Neuron (in vitro differentiated cells): Measurements from ENCODE around the gene FAM107B.
"Not testable (repeated sequence)": the region's sequence is repeated elsewhere in the genome, so short reads cannot be mapped to it uniquely, and the experiment has no call there.

Source experiments
- H2AFZ ChIP-seq: one replicate; pipeline ENCODE4 v1.6.1; 2013; ENCODE audit warnings: low read depth, mild to moderate bottlenecking, inconsistent platforms, low read length, moderate library complexity
- H3K27me3 ChIP-seq: one replicate; pipeline ENCODE4 v1.6.1; 2013; ENCODE audit warnings: low read length; ENCODE audit not compliant: insufficient read depth
- H3K36me3 ChIP-seq: one replicate; pipeline ENCODE4 v1.6.1; 2013; ENCODE audit warnings: low read length; ENCODE audit not compliant: insufficient read depth
- H3K4me1 ChIP-seq: one replicate; pipeline ENCODE4 v1.6.1; 2013; ENCODE audit warnings: low read length; ENCODE audit not compliant: insufficient read depth
- H3K4me3 ChIP-seq: 2 replicates; pipeline ENCODE4 v1.5.1; 2013; ENCODE audit warnings: mild to moderate bottlenecking, low read length, moderate library complexity
- H3K9me3 ChIP-seq: one replicate; pipeline ENCODE4 v1.6.1; 2013; ENCODE audit warnings: low read length

Gene FAM107B

DNA sequence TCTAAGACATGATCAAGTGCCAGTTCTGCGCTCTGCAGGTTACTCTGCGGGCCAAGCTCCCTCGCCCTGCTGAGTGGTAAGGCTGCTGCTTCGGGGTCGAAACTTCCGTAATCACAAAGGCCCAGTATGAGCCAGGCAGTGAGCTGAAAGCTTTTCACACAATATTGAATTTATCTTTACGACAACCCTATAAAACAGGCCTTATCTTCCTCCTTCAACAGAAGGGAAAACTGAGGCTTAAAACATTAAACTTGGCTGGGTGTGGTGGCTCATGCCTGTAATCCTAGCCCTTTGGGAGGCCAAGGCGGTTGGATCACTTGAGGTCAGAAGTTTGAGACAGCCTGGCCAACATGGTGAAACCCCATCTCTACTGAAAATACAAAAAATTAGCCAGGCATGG lies 83.3 kb downstream of the FAM107B start:
- H3K36me3 ChIP-seq = no peaks in the 10 kb centered on the region
- no peaks in the 10 kb centered on the region for H3K4me1 ChIP-seq
- H2AFZ ChIP-seq = no peak overlapping the region
- H3K9me3 ChIP-seq = no peaks in the 10 kb centered on the region
- no peaks in the 10 kb centered on the region for H3K27me3 ChIP-seq
- no peak overlapping the region for H3K4me3 ChIP-seq

DNA sequence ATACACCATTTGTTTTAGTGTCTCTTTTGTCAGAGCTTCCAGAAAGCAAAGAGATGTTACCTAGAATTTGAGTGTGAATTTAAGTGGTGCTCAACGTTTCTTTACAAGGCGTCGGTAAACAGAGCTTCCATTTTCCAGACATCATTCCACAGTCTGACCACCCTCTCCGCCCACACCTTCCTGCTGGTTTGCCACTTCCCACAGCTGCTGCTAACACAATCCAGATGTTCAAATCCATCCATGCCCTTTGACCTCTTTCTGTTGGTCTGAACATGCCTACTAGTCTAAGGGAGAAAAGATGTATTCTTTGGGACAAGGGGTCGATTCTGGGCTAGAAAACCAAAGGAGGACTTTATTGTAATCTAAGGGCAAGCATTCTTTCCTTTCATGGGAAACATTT lies 86.1 kb downstream of the FAM107B start:
- Histone ChIP-seq H3K4me1 (no peaks in the 10 kb centered on the region), H3K27me3 (no peaks in the 10 kb centered on the region), H2AFZ (no peak overlapping the region), H3K4me3 (no peak overlapping the region), H3K9me3 (no peaks in the 10 kb centered on the region), H3K36me3 (no peaks in the 10 kb centered on the region)

DNA sequence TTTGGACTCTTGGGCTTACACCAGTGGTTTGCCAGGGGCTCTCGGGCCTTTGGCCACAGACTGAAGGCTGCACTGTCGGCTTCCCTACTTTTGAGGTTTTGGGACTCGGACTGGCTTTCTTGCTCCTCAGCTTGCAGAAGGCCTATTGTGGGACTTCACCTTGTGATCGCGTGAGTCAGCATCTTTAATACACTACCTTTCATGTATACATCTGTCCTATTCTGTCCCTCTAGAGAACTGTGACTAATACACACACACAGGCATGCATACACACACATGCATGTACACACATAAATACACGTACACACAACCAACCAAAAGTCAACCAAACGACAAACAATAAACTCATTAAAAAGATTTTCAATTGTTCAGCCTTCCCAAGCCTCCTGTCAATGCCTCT lies 86.5 kb downstream of the FAM107B start:
- not testable (repeated sequence) for H3K4me1 ChIP-seq, H3K36me3 ChIP-seq, H2AFZ ChIP-seq, H3K27me3 ChIP-seq, H3K4me3 ChIP-seq, H3K9me3 ChIP-seq

DNA sequence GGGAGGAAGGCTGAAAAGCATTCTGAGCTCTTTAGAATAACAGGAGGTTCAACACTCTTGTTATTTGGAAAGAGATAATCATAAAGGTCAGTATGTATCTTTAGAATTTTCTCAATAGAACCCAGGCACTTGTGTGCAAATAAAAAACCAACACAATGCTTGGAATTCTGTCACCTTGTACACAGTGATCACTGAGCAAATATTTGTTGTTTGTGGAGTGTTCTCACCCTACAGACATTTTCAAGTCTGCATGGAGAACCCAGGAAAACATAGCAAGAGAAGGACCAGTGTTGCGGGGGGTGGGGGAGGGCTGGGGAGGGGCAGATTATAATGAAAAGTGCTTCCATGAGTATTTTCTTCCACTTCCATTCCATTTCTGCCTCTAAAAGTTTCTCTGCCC lies 87.4 kb downstream of the FAM107B start:
- Histone ChIP-seq H3K27me3 (no peaks in the 10 kb centered on the region), H3K4me1 (no peaks in the 10 kb centered on the region), H2AFZ (no peak overlapping the region), H3K9me3 (peaks cover 1% of the 10 kb centered on the region), H3K36me3 (no peaks in the 10 kb centered on the region), H3K4me3 (no peak overlapping the region)

DNA sequence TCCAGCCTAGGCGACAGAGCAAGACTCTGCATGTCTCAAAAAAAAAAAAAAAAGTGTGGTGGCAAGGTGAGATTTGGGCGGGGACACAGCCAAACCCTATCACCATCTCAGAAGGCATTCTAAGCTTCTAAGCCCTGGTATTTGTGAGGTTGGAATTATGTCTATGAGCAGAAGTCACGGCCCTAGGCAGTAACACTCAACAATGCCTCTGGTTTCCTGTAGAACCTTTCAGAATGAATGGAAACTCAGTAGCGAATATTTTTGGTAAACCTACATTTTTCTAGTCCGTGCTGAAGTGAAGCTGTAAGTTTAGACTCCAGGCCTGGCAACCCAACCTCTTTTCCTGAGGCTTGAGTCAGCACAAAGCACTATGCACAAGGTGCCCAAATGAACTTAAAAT lies 88.3 kb downstream of the FAM107B start:
- peaks cover 1% of the 10 kb centered on the region for H3K9me3 ChIP-seq
- no peaks in the 10 kb centered on the region for H3K4me1 ChIP-seq
- H3K27me3 ChIP-seq = no peaks in the 10 kb centered on the region
- no peak overlapping the region for H2AFZ ChIP-seq
- H3K36me3 ChIP-seq = no peaks in the 10 kb centered on the region
- H3K4me3 ChIP-seq = no peak overlapping the region

DNA sequence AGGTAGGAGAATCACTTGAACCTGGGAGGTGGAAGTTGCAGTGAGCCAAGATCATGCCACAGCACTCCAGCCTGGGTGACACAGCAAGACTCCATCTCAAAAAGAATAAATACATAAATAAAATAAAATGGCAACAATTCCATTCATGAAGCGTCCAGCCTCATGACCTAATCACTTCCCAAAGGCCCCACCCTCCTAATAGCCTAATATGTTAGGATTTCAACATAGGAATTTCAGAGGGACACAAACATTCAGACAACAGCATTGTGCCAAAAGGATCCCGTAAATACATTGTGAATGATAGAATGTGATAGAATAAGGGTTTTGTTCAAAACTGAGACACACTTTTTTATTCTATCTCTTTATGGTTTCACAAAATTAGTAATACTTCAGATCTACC lies 90.3 kb downstream of the FAM107B start:
- Histone ChIP-seq H3K36me3 (no peaks in the 10 kb centered on the region), H2AFZ (no peak overlapping the region), H3K27me3 (no peaks in the 10 kb centered on the region), H3K9me3 (peaks cover 1% of the 10 kb centered on the region), H3K4me3 (no peak overlapping the region), H3K4me1 (no peaks in the 10 kb centered on the region)

DNA sequence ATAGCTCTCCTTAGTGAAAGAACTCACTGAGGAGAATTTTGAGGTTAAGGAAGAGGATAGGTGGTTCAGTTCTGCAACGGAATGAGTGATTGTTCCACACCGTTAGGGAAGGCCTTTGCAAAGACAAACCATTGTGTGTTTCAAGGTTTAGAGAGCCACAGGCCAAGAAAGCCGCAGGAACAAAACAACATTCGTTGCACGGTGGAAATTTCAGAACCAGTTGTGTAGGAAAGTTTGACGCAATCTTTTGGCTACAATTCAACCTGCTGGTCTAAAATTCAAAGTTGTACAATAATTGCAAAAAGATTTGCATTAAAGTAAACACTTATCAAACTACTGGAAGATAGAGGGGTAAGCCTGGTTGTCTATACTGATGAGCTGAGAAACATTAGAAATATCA lies 91.4 kb downstream of the FAM107B start:
- Histone ChIP-seq H3K9me3 (peaks cover 1% of the 10 kb centered on the region), H2AFZ (no peak overlapping the region), H3K27me3 (no peaks in the 10 kb centered on the region), H3K36me3 (no peaks in the 10 kb centered on the region), H3K4me3 (no peak overlapping the region), H3K4me1 (no peaks in the 10 kb centered on the region)

DNA sequence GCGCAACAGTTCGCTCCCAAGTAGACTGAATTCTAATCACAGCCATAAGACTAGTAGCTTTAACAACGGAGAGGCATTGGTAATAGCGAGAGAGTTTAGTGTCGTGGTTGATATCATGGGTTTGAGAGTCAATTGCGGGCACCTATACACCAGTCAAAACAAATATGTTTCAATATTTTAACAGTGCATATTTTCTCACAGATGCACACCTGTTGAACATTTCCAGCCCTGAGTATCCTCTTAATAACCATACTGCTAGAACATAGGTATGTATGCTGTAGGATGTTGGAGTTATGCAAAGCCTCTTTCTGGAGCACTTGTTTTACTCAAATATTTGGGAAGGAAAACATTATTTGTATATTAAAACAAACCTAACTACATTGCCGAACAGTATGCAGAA lies 92.9 kb downstream of the FAM107B start:
- Histone ChIP-seq H3K4me1 (no peaks in the 10 kb centered on the region), H3K4me3 (no peak overlapping the region), H3K36me3 (no peaks in the 10 kb centered on the region), H3K9me3 (peaks cover 1% of the 10 kb centered on the region), H3K27me3 (no peaks in the 10 kb centered on the region), H2AFZ (no peak overlapping the region)

DNA sequence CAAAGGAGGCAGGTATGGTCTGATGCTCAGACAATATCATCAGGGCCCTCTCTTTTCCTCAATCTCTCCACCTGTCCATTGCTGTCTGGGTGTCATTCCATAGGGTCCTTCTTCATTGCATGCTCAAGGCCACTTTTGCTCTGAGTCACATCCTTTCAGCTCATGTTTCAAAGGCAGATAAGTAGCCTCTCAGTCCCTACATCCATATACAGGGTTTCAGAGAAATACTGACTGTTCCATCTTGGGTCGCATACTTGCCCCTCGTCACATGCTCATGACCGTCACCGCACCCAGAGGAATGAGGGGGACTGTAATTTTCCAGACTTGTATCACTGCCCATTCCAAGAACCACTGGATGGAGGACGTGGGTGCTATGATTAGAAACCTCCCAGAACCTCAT lies 93.4 kb downstream of the FAM107B start:
- no peaks in the 10 kb centered on the region for H3K27me3 ChIP-seq
- no peaks in the 10 kb centered on the region for H3K36me3 ChIP-seq
- H3K9me3 ChIP-seq = peaks cover 1% of the 10 kb centered on the region
- H3K4me3 ChIP-seq = no peak overlapping the region
- H3K4me1 ChIP-seq = no peaks in the 10 kb centered on the region
- H2AFZ ChIP-seq = no peak overlapping the region

DNA sequence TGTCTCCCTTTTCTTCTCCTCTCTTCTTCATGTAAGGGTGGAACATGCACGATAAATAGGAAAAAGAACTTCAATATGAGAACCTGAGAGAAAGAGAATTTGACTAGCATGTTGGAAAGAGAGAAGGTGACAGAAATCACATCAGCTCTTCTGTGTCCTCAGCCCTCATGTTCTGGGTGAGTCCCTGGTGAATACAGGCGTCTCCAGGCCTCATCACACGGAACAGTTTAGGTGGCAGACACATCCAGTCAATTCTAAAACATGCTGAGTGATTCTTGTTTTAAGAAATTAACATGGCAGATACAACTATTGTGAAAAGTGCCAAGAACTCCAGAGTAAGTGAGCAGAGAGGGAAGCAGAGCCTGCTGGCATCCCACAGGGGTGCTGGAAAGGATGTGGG lies 96.1 kb downstream of the FAM107B start:
- Histone ChIP-seq H3K9me3 (peaks cover 1% of the 10 kb centered on the region), H3K4me1 (no peaks in the 10 kb centered on the region), H3K36me3 (no peaks in the 10 kb centered on the region), H3K27me3 (no peaks in the 10 kb centered on the region), H3K4me3 (no peak overlapping the region), H2AFZ (no peak overlapping the region)

DNA sequence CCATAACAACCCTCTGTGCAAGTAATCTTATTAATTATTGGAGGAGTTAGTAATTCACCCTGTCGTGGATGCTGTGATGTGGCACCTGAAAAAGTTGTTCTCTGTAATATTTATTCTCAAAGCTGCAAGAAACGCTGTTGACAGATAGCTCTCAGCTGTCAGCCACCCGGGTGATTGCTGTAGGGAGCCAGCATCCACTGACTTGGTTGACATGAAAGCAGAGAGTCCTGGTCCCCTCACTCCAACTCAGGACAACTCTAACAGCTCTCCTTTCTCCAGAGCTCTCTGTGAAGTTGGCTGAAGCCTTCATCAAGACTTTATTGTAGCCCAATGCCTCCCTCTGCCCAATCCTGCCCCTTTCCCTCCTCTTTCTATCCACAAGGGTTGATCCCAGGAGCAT lies 98.0 kb downstream of the FAM107B start:
- H2AFZ ChIP-seq = no peak overlapping the region

DNA sequence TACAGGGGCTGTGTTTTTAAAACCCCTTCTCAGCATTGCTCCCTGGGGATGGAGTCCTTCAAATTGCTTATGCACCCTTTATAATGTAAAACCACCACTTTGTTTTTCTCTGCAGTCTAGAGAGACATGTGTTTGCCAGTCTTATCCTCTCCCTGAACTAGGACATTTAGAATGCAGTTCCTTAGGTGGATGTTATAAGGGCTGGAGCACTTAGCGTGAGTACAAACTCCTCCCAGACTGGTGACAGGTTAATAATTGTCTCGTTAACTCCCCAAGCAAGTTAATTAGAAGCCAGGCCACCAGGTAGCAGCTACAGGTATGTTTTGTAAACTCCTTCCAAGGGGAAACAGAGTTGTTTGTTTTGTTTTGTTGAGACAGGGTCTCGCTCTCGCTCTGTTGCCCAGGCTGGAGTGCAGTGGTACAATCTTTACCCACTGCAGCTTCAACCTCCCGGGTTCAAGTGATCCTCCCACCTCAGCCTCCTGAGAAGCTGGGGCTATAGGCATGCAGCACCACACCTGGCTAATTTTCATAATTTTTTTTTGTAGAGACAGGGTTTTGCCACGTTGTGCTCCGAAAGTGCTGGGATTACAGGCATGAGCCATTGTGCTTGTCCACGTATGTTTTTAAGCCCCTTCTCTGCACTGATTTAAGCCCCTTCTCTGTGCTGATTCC lies 100.2 kb downstream of the FAM107B start:
- no peaks in the 10 kb centered on the region for H3K9me3 ChIP-seq
- no peaks in the 10 kb centered on the region for H3K27me3 ChIP-seq
- H3K36me3 ChIP-seq = no peaks in the 10 kb centered on the region
- no peak overlapping the region for H2AFZ ChIP-seq
- no peak overlapping the region for H3K4me3 ChIP-seq
- H3K4me1 ChIP-seq = no peaks in the 10 kb centered on the region

More for the DNA sequence above, 98.0 kb downstream of the FAM107B start:
- no peaks in the 10 kb centered on the region for H3K9me3 ChIP-seq
- no peak overlapping the region for H3K4me3 ChIP-seq
- no peaks in the 10 kb centered on the region for H3K4me1 ChIP-seq
- H3K27me3 ChIP-seq = no peaks in the 10 kb centered on the region
- H3K36me3 ChIP-seq = no peaks in the 10 kb centered on the region

DNA sequence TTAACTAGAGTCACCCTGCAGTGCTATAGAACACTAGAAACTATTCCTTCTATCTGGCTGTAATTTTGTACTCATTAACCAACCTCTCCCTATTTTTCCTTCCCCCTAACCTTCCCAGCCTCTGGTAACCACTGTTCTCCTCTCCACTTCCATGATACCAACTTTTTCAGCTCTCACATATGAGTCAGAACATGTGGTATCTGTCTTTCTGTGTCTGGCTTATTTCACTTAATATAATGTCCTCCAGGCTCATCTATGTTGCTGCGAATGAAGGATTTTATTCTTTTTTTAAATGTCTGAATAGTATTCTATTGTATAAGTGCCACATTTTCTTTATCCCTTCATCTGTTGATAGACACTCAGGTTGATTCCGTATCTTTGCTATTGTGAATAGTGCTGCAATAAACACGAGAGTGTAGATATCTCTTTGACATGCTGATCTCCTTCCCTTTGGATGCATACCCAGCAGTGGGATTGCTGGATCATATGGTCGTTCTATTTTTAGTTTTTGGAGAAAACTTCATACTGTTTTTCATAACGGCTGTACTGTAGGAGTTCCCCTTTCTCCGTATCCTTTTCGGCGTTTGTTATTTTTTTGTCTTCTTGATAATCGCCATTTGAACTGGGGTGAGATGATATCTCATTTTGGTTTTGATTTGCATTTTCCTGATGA lies 101.4 kb downstream of the FAM107B start:
- Histone ChIP-seq H3K36me3 (no peaks in the 10 kb centered on the region), H2AFZ (no peak overlapping the region), H3K27me3 (no peaks in the 10 kb centered on the region), H3K9me3 (no peaks in the 10 kb centered on the region), H3K4me3 (no peak overlapping the region), H3K4me1 (no peaks in the 10 kb centered on the region)

DNA sequence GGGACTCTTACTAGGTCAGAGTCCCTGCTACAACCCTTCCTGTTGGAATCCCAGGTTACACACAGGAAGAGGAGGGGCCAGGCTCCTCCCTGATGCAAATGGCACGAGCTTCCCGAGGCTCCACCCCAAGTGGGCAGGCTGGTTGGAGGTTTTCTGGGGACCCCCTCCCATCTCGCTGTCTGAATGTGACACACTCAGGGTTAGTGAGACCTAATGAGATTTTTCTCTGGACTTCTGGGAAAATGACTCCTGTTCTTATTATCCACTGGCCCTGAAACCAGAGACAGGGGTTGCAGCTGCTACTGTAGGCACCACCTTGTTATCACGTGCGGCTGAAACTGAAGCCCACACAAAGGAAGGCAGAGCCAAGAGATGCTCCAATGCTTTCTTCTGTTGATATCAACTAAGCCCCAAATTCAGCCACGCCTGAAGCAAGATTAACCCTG lies 103.3 kb downstream of the FAM107B start:
- Histone ChIP-seq H2AFZ (no peak overlapping the region), H3K4me3 (no peak overlapping the region), H3K9me3 (no peaks in the 10 kb centered on the region), H3K36me3 (no peaks in the 10 kb centered on the region), H3K4me1 (no peaks in the 10 kb centered on the region), H3K27me3 (no peaks in the 10 kb centered on the region)
